HL-60 (cell line): ENCODE data around the gene CTSO.

Source experiments
- DNase-seq, 2 experiments: peaks; one replicate each; pipeline ENCODE4 v3.0.0-alpha.2; 2010 to 2020; ENCODE audit warnings: low read depth in 1 of 2, low spot score in 1 of 2
- H3K27ac ChIP-seq: fragments of 250-450 bp; sonication (Bioruptor Pico); replicated peaks from 2 replicates; pipeline ENCODE4 v1.5.1; 2020; ENCODE audit warnings: mild to moderate bottlenecking, moderate library complexity
- H3K27me3 ChIP-seq: fragments of 250-450 bp; sonication (Bioruptor Pico); 2 replicates; pipeline ENCODE4 v1.5.1; 2021; ENCODE audit warnings: mild to moderate bottlenecking, moderate library complexity; ENCODE audit not compliant: insufficient read depth, poor library complexity, severe bottlenecking
- H3K4me3 ChIP-seq: replicated peaks from 2 replicates; pipeline ENCODE4 v1.5.1; 2011; ENCODE audit warnings: mild to moderate bottlenecking, control low read depth, low read length; ENCODE audit not compliant: insufficient read depth
- CTCF ChIP-seq: IDR thresholded peaks from one replicate; pipeline ENCODE4 v1.5.1; 2011; ENCODE audit warnings: low read length, control low read depth, inconsistent platforms; ENCODE audit not compliant: insufficient read depth
- GABPA ChIP-seq: IDR thresholded peaks from 2 replicates; pipeline ENCODE4 v1.6.1; 2012; ENCODE audit warnings: low read depth
- POLR2AphosphoS5 ChIP-seq: IDR thresholded peaks from 2 replicates; pipeline ENCODE4 v1.6.1; 2012; ENCODE audit warnings: low read depth
- REST ChIP-seq: IDR thresholded peaks from 2 replicates; pipeline ENCODE4 v1.6.1; 2012; ENCODE audit warnings: low read depth; ENCODE audit not compliant: insufficient replicate concordance
- SPI1 ChIP-seq: IDR thresholded peaks from 2 replicates; pipeline ENCODE4 v1.6.1; 2012; ENCODE audit warnings: low read depth, mild to moderate bottlenecking, borderline replicate concordance

CTSO gene

GRCh38 chr4:155943605-155944291 is 9.9 kb downstream of the CTSO start:
- TF ChIP-seq REST (no peak), POLR2AphosphoS5 (no peak), CTCF (no peak), GABPA (no peak), SPI1 (no peak)

GRCh38 chr4:155941820-155942219 is 11.8 kb downstream of the CTSO start:
- H3K27ac ChIP-seq, result no peak overlapping the region
- TF ChIP-seq CTCF (no peak), SPI1 (no peak), GABPA (no peak), REST (no peak)
- H3K27me3 ChIP-seq, result no peaks in the 10 kb centered on the region
- no peak for DNase-seq
- H3K4me3 ChIP-seq, result no peak overlapping the region

More at GRCh38 chr4:155943605-155944291, 9.9 kb downstream of the CTSO start:
- H3K4me3 ChIP-seq, result no peak overlapping the region
- no peaks in the 10 kb centered on the region for H3K27me3 ChIP-seq
- H3K27ac ChIP-seq, result no peak overlapping the region
- DNase-seq, result no peak

- no peak for TF ChIP-seq CTCF
- no peak for TF ChIP-seq GABPA
- no peak for TF ChIP-seq POLR2AphosphoS5
- no peak for TF ChIP-seq REST
- TF ChIP-seq SPI1, result no peak
- no peaks in the 10 kb centered on the region for H3K27me3 ChIP-seq
- DNase-seq, result no peak
- no peak overlapping the region for H3K27ac ChIP-seq
- no peak overlapping the region for H3K4me3 ChIP-seq
These were observed 12.4 kb downstream of the CTSO start for GRCh38 chr4:155941085-155941790.
